HepG2 (cell line): ENCODE results near the gene FAM174C. TPM values are rescaled to one million over a fixed set of nuclear protein-coding genes. Genes with fewer than 3 reads are reported as not detected.

ENCODE experiments used
- CBX2 ChIP-seq, 2 experiments: fragments of 200-600 bp in 1 of 2; sonication (generic); formaldehyde crosslinking in 1 of 2; IDR thresholded peaks; 2 replicates each; pipeline versions ENCODE4 v1.7.0 to v1.8.1; 2018 to 2022; ENCODE audit warnings: low read depth in 2 of 2, low read length in 1 of 2, mild to moderate bottlenecking in 1 of 2, missing genetic modification reagents in 1 of 2
- CHD2 ChIP-seq: IDR thresholded peaks from 2 replicates; pipeline ENCODE4 v1.6.1; 2011; ENCODE audit warnings: low read depth, low read length, improper control_type of control experiment
- HNF4A ChIP-seq: sonication (generic); formaldehyde crosslinking; IDR thresholded peaks from 2 replicates; pipeline ENCODE4 v1.4.0; 2020; ENCODE audit warnings: missing genetic modification reagents
- HOXA9 ChIP-seq: sonication (generic); formaldehyde crosslinking; IDR thresholded peaks from 2 replicates; pipeline ENCODE4 v1.8.1; 2022; ENCODE audit warnings: missing genetic modification reagents, mild to moderate bottlenecking, moderate library complexity, borderline replicate concordance
- NFIC ChIP-seq: IDR thresholded peaks from 2 replicates; pipeline ENCODE4 v1.6.1; 2012; ENCODE audit warnings: mild to moderate bottlenecking, low read length, inconsistent platforms
- POLR2G ChIP-seq: fragments of 200-400 bp; formaldehyde crosslinking; IDR thresholded peaks from 2 replicates; pipeline ENCODE4 v1.6.1; 2018; ENCODE audit warnings: mild to moderate bottlenecking, low read depth, low read length, moderate library complexity
- RXRA ChIP-seq: sonication (generic); formaldehyde crosslinking; IDR thresholded peaks from 2 replicates; pipeline ENCODE4 v1.5.1; 2020; ENCODE audit warnings: missing genetic modification reagents
- SMAD9 ChIP-seq: sonication (generic); formaldehyde crosslinking; IDR thresholded peaks from 2 replicates; pipeline ENCODE4 v1.5.1; 2020; ENCODE audit warnings: mild to moderate bottlenecking, missing genetic modification reagents
- SOX6 ChIP-seq, 2 experiments: fragments of 450-650 bp in 1 of 2; sonication (generic) in 1 of 2; formaldehyde crosslinking in 1 of 2; IDR thresholded peaks; 2 replicates each; pipeline versions ENCODE4 v1.4.0 to v1.6.1; 2017 to 2020; ENCODE audit warnings: antibody characterized with exemption in 1 of 2, mild to moderate bottlenecking in 1 of 2, missing genetic modification reagents in 1 of 2
- THAP11 ChIP-seq: IDR thresholded peaks from 2 replicates; pipeline ENCODE4 v1.6.1; 2016; ENCODE audit warnings: missing biosample characterization, missing genetic modification reagents
- XBP1 ChIP-seq: sonication (generic); formaldehyde crosslinking; IDR thresholded peaks from 2 replicates; pipeline ENCODE4 v1.5.0; 2020; ENCODE audit warnings: missing genetic modification reagents
- ZNF446 ChIP-seq: sonication (generic); formaldehyde crosslinking; IDR thresholded peaks from 2 replicates; pipeline ENCODE4 v1.5.0; 2020; ENCODE audit warnings: mild to moderate bottlenecking, missing genetic modification reagents
- ZNF558 ChIP-seq: sonication (generic); formaldehyde crosslinking; IDR thresholded peaks from 2 replicates; pipeline ENCODE4 v1.9.0; 2022; ENCODE audit warnings: mild to moderate bottlenecking, missing genetic modification reagents, borderline replicate concordance
- ZNF572 ChIP-seq: sonication (generic); formaldehyde crosslinking; IDR thresholded peaks from 2 replicates; pipeline ENCODE4 v1.5.1; 2020; ENCODE audit warnings: mild to moderate bottlenecking, missing genetic modification reagents
- ZNF629 ChIP-seq: sonication (generic); formaldehyde crosslinking; conservative IDR thresholded peaks from 2 replicates; pipeline ENCODE4 v1.5.0; 2020; ENCODE audit warnings: missing genetic modification reagents
- polyA plus RNA-seq, 8 experiments: library from polyadenylated mRNA; depleted of rRNA in 3 of 8; stranded (reverse) in 7 of 8; unstranded in 1 of 8; fragments of >200 nt; fragmentation: Illumina TruSeq in 4 of 8; extraction: Trizol in 4 of 8; gene quantifications; 2 replicates each; pipeline versions ENCODE4 v1.2.1 to v1.2.3, GENCODE V29; 2011 to 2016; ENCODE audit warnings: low read depth in 4 of 8, missing spikeins in 1 of 8, mixed read lengths in 1 of 8; ENCODE audit not compliant: insufficient read depth in 1 of 8
- total RNA-seq, 5 experiments: library from RNA; depleted of rRNA; stranded (reverse); fragments of >200 nt; fragmentation: Illumina TruSeq; extraction: Trizol; gene quantifications; 2 replicates each; pipeline ENCODE4 v1.2.3, GENCODE V29; 2016; ENCODE audit warnings: low read depth in 1 of 5
- TF ChIP-seq, protein P1 (sequence below): sonication (generic); formaldehyde crosslinking; IDR thresholded peaks from 2 replicates; pipeline ENCODE4 v1.8.0; 2022; ENCODE audit warnings: missing genetic modification reagents, mild to moderate bottlenecking, moderate library complexity, borderline replicate concordance
- TF ChIP-seq, protein P2 (sequence below): sonication (generic); formaldehyde crosslinking; conservative IDR thresholded peaks from 2 replicates; pipeline ENCODE4 v1.4.0; 2020; ENCODE audit warnings: missing genetic modification reagents
- TF ChIP-seq, protein P3 (sequence below): sonication (generic); formaldehyde crosslinking; IDR thresholded peaks from 2 replicates; pipeline ENCODE4 v1.4.0; 2020; ENCODE audit warnings: missing genetic modification reagents
- TF ChIP-seq, protein P4 (sequence below): sonication (generic); formaldehyde crosslinking; IDR thresholded peaks from 2 replicates; pipeline ENCODE4 v1.5.0; 2020; ENCODE audit warnings: missing genetic modification reagents
- TF ChIP-seq, protein P5 (sequence below): sonication (generic); formaldehyde crosslinking; IDR thresholded peaks from 2 replicates; pipeline ENCODE4 v1.4.0; 2020; ENCODE audit warnings: mild to moderate bottlenecking, missing genetic modification reagents

FAM174C gene
- total and polyA plus RNA-seq, 2 of the 13 experiments (the other 11 are each of a cell fraction or from before 2014, with no cell fraction given): 19.5 to 31.3 TPM

DNA sequence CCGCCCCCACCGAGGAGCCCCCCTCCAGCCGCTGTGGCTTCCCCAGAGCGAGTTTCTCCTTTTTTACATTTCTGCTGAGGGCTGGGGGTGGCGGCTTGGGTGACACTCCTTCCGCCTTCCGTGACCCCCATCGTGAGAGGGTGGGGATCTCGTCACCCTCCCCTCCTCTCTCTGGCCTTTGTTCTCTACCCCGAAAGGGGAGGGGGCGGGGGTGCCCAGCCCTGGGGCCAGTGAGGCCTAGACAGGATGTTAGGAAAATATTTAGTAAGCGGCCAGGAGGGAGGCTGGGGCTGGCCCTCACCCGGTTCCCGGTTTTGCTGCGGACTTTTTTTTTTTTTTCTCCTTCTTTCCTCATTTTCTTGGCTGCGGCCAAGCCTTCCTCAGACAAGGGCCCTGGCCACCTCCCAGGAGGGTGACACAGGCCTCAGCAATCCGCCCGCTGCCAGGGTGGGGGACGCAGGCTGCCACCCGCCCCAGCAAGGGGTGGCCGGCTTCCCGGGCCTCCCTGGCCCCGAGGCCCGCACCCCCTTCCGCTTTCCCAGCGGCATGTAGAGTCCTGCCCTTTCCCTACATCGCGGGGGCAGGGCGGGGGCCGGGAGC, 23.0 kb upstream of the FAM174C start (continued):
- TF ChIP-seq, protein P1, sequence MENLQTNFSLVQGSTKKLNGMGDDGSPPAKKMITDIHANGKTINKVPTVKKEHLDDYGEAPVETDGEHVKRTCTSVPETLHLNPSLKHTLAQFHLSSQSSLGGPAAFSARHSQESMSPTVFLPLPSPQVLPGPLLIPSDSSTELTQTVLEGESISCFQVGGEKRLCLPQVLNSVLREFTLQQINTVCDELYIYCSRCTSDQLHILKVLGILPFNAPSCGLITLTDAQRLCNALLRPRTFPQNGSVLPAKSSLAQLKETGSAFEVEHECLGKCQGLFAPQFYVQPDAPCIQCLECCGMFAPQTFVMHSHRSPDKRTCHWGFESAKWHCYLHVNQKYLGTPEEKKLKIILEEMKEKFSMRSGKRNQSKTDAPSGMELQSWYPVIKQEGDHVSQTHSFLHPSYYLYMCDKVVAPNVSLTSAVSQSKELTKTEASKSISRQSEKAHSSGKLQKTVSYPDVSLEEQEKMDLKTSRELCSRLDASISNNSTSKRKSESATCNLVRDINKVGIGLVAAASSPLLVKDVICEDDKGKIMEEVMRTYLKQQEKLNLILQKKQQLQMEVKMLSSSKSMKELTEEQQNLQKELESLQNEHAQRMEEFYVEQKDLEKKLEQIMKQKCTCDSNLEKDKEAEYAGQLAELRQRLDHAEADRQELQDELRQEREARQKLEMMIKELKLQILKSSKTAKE (CRISPR knock-in tag): peak; percentile 86
- TF ChIP-seq XBP1 (no peak), POLR2G (peak; percentile 41), ZNF446 (CRISPR knock-in tag) (0 out of 2 replicates have a peak, but pooled peaks have one; percentile 74), SOX6 (IDR thresholded peaks at IDR 0.05) (no peak), SOX6 (CRISPR knock-in tag; IDR thresholded peaks at IDR 0.05) (peak; percentile 92), THAP11 (CRISPR knock-in tag) (peak; percentile 39; the same call in 1 of the 2 replicates), NFIC (0 out of 2 replicates have a peak, but pooled peaks have one; percentile 32), CBX2 (IDR thresholded peaks at IDR 0.05; ENCODE audit: low read depth, low read length) (no peak), CBX2 (CRISPR knock-in tag; IDR thresholded peaks at IDR 0.05; ENCODE audit: low read depth) (no peak), ZNF572 (CRISPR knock-in tag) (no peak), SMAD9 (CRISPR knock-in tag) (no peak), ZNF629 (CRISPR knock-in tag) (no peak), RXRA (no peak; the same call in 1 of the 2 replicates), ZNF558 (CRISPR knock-in tag) (no peak), HOXA9 (CRISPR knock-in tag) (no peak), CHD2 (no peak), HNF4A (CRISPR knock-in tag) (peak; percentile 46; the same call in 1 of the 2 replicates)
- TF ChIP-seq, protein P2, sequence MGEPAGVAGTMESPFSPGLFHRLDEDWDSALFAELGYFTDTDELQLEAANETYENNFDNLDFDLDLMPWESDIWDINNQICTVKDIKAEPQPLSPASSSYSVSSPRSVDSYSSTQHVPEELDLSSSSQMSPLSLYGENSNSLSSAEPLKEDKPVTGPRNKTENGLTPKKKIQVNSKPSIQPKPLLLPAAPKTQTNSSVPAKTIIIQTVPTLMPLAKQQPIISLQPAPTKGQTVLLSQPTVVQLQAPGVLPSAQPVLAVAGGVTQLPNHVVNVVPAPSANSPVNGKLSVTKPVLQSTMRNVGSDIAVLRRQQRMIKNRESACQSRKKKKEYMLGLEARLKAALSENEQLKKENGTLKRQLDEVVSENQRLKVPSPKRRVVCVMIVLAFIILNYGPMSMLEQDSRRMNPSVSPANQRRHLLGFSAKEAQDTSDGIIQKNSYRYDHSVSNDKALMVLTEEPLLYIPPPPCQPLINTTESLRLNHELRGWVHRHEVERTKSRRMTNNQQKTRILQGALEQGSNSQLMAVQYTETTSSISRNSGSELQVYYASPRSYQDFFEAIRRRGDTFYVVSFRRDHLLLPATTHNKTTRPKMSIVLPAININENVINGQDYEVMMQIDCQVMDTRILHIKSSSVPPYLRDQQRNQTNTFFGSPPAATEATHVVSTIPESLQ: no peak
- TF ChIP-seq, protein P3, sequence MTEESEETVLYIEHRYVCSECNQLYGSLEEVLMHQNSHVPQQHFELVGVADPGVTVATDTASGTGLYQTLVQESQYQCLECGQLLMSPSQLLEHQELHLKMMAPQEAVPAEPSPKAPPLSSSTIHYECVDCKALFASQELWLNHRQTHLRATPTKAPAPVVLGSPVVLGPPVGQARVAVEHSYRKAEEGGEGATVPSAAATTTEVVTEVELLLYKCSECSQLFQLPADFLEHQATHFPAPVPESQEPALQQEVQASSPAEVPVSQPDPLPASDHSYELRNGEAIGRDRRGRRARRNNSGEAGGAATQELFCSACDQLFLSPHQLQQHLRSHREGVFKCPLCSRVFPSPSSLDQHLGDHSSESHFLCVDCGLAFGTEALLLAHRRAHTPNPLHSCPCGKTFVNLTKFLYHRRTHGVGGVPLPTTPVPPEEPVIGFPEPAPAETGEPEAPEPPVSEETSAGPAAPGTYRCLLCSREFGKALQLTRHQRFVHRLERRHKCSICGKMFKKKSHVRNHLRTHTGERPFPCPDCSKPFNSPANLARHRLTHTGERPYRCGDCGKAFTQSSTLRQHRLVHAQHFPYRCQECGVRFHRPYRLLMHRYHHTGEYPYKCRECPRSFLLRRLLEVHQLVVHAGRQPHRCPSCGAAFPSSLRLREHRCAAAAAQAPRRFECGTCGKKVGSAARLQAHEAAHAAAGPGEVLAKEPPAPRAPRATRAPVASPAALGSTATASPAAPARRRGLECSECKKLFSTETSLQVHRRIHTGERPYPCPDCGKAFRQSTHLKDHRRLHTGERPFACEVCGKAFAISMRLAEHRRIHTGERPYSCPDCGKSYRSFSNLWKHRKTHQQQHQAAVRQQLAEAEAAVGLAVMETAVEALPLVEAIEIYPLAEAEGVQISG (CRISPR knock-in tag): no peak
- TF ChIP-seq, protein P4, sequence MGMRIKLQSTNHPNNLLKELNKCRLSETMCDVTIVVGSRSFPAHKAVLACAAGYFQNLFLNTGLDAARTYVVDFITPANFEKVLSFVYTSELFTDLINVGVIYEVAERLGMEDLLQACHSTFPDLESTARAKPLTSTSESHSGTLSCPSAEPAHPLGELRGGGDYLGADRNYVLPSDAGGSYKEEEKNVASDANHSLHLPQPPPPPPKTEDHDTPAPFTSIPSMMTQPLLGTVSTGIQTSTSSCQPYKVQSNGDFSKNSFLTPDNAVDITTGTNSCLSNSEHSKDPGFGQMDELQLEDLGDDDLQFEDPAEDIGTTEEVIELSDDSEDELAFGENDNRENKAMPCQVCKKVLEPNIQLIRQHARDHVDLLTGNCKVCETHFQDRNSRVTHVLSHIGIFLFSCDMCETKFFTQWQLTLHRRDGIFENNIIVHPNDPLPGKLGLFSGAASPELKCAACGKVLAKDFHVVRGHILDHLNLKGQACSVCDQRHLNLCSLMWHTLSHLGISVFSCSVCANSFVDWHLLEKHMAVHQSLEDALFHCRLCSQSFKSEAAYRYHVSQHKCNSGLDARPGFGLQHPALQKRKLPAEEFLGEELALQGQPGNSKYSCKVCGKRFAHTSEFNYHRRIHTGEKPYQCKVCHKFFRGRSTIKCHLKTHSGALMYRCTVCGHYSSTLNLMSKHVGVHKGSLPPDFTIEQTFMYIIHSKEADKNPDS (CRISPR knock-in tag): no peak
- TF ChIP-seq, protein P5, sequence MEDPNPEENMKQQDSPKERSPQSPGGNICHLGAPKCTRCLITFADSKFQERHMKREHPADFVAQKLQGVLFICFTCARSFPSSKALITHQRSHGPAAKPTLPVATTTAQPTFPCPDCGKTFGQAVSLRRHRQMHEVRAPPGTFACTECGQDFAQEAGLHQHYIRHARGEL (CRISPR knock-in tag): no peak
